ENCODE data around the gene PADI6.

PADI6 gene

GRCh38 chr1:17361687-17362086 lies 10.3 kb upstream of the PADI6 start:
- TF ChIP-seq CTCF (IDR thresholded peaks at IDR 0.05; ENCODE audit: low read depth, low read length) (no peak), EZH2phosphoT487 (IDR thresholded peaks at IDR 0.05; ENCODE audit: low read depth) (no peak)
- no peak overlapping the region for H3K4me3 ChIP-seq (ENCODE audit: low read length)
- no peak overlapping the region for H3K27ac ChIP-seq (ENCODE audit: low read length)
- no peak overlapping the region for H2AFZ ChIP-seq (ENCODE audit: low read depth, low read length)
- H3K4me1 ChIP-seq (ENCODE audit: low read length), result no peaks in the 10 kb centered on the region
- H3K27me3 ChIP-seq (ENCODE audit: low read depth, low read length), result no peaks in the 10 kb centered on the region
- no peak overlapping the region for H3K4me2 ChIP-seq (ENCODE audit: low read length)
- no peaks in the 10 kb centered on the region for H3K79me2 ChIP-seq (ENCODE audit: low read length)
- H4K20me1 ChIP-seq (ENCODE audit: insufficient read depth, low read length), result no peaks in the 10 kb centered on the region
- no peaks in the 10 kb centered on the region for H3K9me3 ChIP-seq (ENCODE audit: insufficient read depth, low read length)
- H3K36me3 ChIP-seq (replicated peaks; ENCODE audit: low read depth, low read length), result no peaks in the 10 kb centered on the region
- H3K9ac ChIP-seq (ENCODE audit: low read length), result no peak overlapping the region

GRCh38 chr1:17363351-17363750 lies 8.6 kb upstream of the PADI6 start:
- Histone ChIP-seq H3K9me3 (ENCODE audit: insufficient read depth, low read length) (no peaks in the 10 kb centered on the region), H3K9ac (ENCODE audit: low read length) (no peak overlapping the region), H3K27ac (ENCODE audit: low read length) (no peak overlapping the region), H3K4me3 (ENCODE audit: low read length) (no peak overlapping the region), H3K4me2 (ENCODE audit: low read length) (no peak overlapping the region), H3K4me1 (ENCODE audit: low read length) (no peaks in the 10 kb centered on the region), H4K20me1 (ENCODE audit: insufficient read depth, low read length) (no peaks in the 10 kb centered on the region), H2AFZ (ENCODE audit: low read depth, low read length) (no peak overlapping the region), H3K36me3 (replicated peaks; ENCODE audit: low read depth, low read length) (no peaks in the 10 kb centered on the region), H3K27me3 (ENCODE audit: low read depth, low read length) (no peaks in the 10 kb centered on the region), H3K79me2 (ENCODE audit: low read length) (no peaks in the 10 kb centered on the region)
- no peak for TF ChIP-seq EZH2phosphoT487 (IDR thresholded peaks at IDR 0.05; ENCODE audit: low read depth)

GRCh38 chr1:17363771-17364170 lies 8.2 kb upstream of the PADI6 start:
- no peaks in the 10 kb centered on the region for H3K27me3 ChIP-seq (ENCODE audit: low read depth, low read length)
- TF ChIP-seq CTCF (IDR thresholded peaks at IDR 0.05; ENCODE audit: low read depth, low read length) (no peak), EZH2phosphoT487 (IDR thresholded peaks at IDR 0.05; ENCODE audit: low read depth) (no peak)
- no peaks in the 10 kb centered on the region for H3K79me2 ChIP-seq (ENCODE audit: low read length)
- H3K36me3 ChIP-seq (replicated peaks; ENCODE audit: low read depth, low read length), result no peaks in the 10 kb centered on the region
- no peaks in the 10 kb centered on the region for H4K20me1 ChIP-seq (ENCODE audit: insufficient read depth, low read length)
- no peak overlapping the region for H3K4me2 ChIP-seq (ENCODE audit: low read length)
- no peak overlapping the region for H2AFZ ChIP-seq (ENCODE audit: low read depth, low read length)
- H3K9me3 ChIP-seq (ENCODE audit: insufficient read depth, low read length), result no peaks in the 10 kb centered on the region
- no peak overlapping the region for H3K4me3 ChIP-seq (ENCODE audit: low read length)
- no peaks in the 10 kb centered on the region for H3K4me1 ChIP-seq (ENCODE audit: low read length)
- no peak overlapping the region for H3K27ac ChIP-seq (ENCODE audit: low read length)
- H3K9ac ChIP-seq (ENCODE audit: low read length), result no peak overlapping the region

- Histone ChIP-seq H3K4me3 (ENCODE audit: low read length) (no peak overlapping the region), H3K4me1 (ENCODE audit: low read length) (no peaks in the 10 kb centered on the region), H4K20me1 (ENCODE audit: insufficient read depth, low read length) (no peaks in the 10 kb centered on the region), H3K9me3 (ENCODE audit: insufficient read depth, low read length) (no peaks in the 10 kb centered on the region), H3K27me3 (ENCODE audit: low read depth, low read length) (no peaks in the 10 kb centered on the region), H3K27ac (ENCODE audit: low read length) (no peak overlapping the region), H3K4me2 (ENCODE audit: low read length) (no peak overlapping the region), H3K36me3 (replicated peaks; ENCODE audit: low read depth, low read length) (no peaks in the 10 kb centered on the region), H3K9ac (ENCODE audit: low read length) (no peak overlapping the region), H3K79me2 (ENCODE audit: low read length) (no peaks in the 10 kb centered on the region), H2AFZ (ENCODE audit: low read depth, low read length) (no peak overlapping the region)
- TF ChIP-seq CTCF (IDR thresholded peaks at IDR 0.05; ENCODE audit: low read depth, low read length) (no peak), EZH2phosphoT487 (IDR thresholded peaks at IDR 0.05; ENCODE audit: low read depth) (no peak)
Observed at GRCh38 chr1:17365293-17365692, 6.7 kb upstream of the PADI6 start.

- Histone ChIP-seq H2AFZ (ENCODE audit: low read depth, low read length) (no peak overlapping the region), H4K20me1 (ENCODE audit: insufficient read depth, low read length) (no peaks in the 10 kb centered on the region), H3K36me3 (replicated peaks; ENCODE audit: low read depth, low read length) (no peaks in the 10 kb centered on the region), H3K4me2 (ENCODE audit: low read length) (no peak overlapping the region), H3K27ac (ENCODE audit: low read length) (no peak overlapping the region), H3K9ac (ENCODE audit: low read length) (no peak overlapping the region), H3K4me3 (ENCODE audit: low read length) (no peak overlapping the region), H3K27me3 (ENCODE audit: low read depth, low read length) (0 out of 2 replicates have a peak, but pooled peaks cover 6% of the 10 kb centered on the region), H3K79me2 (ENCODE audit: low read length) (no peaks in the 10 kb centered on the region), H3K4me1 (ENCODE audit: low read length) (no peaks in the 10 kb centered on the region), H3K9me3 (ENCODE audit: insufficient read depth, low read length) (no peaks in the 10 kb centered on the region)
- TF ChIP-seq EZH2phosphoT487 (IDR thresholded peaks at IDR 0.05; ENCODE audit: low read depth), result no peak
- no peak for TF ChIP-seq CTCF (IDR thresholded peaks at IDR 0.05; ENCODE audit: low read depth, low read length)
Observed at GRCh38 chr1:17369466-17369865, 2.5 kb upstream of the PADI6 start.

All from OCI-LY3 (cell line).